GM19467 (cell line): ENCODE measurements around the gene D2HGDH.
"Not testable (repeated sequence)": the region's sequence is repeated elsewhere in the genome, so short reads cannot be mapped to it uniquely, and the experiment has no call there.

Experiments used
- ATAC-seq: cut with Tn5 transposase; IDR thresholded peaks from one replicate; pipeline ENCODE4 v1.9.1; 2021; ENCODE audit warnings: mild to moderate bottlenecking, moderate library complexity; ENCODE audit not compliant: unreplicated experiment

Gene D2HGDH

GRCh38 chr2:241788572-241788971 is 54.1 kb downstream of the D2HGDH start:
- ATAC-seq: no peak

GRCh38 chr2:241791385-241791784 is 57.0 kb downstream of the D2HGDH start:
- not testable (repeated sequence) for ATAC-seq

- ATAC-seq: no peak
Observed at GRCh38 chr2:241793385-241793784, 59.0 kb downstream of the D2HGDH start.

GRCh38 chr2:241794250-241794823 is 59.9 kb downstream of the D2HGDH start:
- no peak for ATAC-seq

- ATAC-seq: no peak
Observed at GRCh38 chr2:241795021-241795999, 60.9 kb downstream of the D2HGDH start.

- no peak for ATAC-seq
Observed at GRCh38 chr2:241796209-241796608, 61.8 kb downstream of the D2HGDH start.

- no peak for ATAC-seq
Observed at GRCh38 chr2:241796610-241797138, 62.2 kb downstream of the D2HGDH start.

GRCh38 chr2:241797441-241798080 is 63.1 kb downstream of the D2HGDH start:
- ATAC-seq: no peak

- no peak for ATAC-seq
Observed at GRCh38 chr2:241798081-241798630, 63.7 kb downstream of the D2HGDH start.

- ATAC-seq: no peak
Observed at GRCh38 chr2:241798631-241799521, 64.4 kb downstream of the D2HGDH start.

- ATAC-seq: no peak
Observed at GRCh38 chr2:241799522-241800197, 65.2 kb downstream of the D2HGDH start.

- ATAC-seq: not testable (repeated sequence)
Observed at GRCh38 chr2:241800198-241800903, 65.9 kb downstream of the D2HGDH start.

GRCh38 chr2:241801611-241802420 is 67.4 kb downstream of the D2HGDH start:
- ATAC-seq: no peak

- ATAC-seq: no peak
Observed at GRCh38 chr2:241802421-241803318, 68.2 kb downstream of the D2HGDH start.

- no peak for ATAC-seq
Observed at GRCh38 chr2:241803387-241804325, 69.2 kb downstream of the D2HGDH start.
